ENCODE results near the gene ISLR.

Gene ISLR

DNA sequence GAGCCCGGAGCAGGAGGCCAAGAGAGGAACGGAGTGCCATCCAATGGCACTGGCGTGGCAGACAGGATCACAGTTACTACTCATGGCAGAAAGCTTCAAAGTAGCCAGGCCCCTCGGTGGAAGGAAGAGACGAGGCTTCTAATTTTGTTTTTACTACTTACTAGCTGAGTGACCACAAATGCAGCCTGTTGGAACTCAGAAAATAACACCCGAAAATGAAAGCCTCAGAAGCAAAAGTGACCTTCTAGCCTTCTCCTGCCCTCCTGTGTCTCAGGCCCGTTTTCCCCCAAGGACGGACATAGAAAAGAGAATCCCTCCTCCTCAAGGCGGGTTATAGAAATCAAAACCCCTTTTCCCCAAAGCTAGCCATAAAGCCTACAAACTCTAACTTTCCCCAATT lies 39.0 kb downstream of the ISLR start:
- no peak for DNase-seq (ENCODE audit: low read depth in 2 of 2)

- DNase-seq (ENCODE audit: low read depth in 2 of 2) = no peak
Observed at GRCh38 chr15:74213858-74214284, 40.4 kb downstream of the ISLR start.

DNA sequence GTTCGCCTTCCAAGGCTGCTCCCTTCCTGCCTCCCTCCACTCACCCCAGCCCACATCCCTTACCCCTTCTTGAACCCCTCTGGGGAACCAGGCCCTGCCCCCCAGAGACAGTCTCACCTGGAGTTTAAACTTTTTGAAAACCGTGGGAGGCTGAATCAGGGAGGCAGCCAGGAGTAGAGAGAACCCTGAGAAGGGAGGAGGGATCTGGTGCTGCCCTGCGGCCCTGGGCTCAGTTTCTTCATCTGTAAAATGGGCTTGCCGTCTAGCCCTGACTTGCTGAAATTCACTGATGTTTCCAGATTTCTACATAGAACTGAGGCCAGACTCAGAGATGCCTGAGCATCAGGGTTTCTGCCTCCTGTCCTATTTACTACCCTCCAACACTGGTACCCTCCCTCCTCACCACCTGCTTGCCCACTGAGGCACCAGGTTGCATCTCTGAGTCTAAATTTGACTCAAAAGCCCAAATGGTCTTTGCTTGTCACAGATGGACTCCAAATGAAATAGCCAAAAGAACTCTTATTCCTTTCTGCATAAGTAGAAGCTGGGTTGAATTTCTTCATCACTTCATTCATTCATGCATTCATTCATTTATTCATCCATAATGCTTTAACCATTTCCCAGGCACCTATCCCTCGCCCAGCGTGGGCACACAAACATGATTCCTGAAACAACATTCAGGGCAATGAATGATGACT lies 41.0 kb downstream of the ISLR start:
- no peak for DNase-seq (ENCODE audit: low read depth in 2 of 2)

DNA sequence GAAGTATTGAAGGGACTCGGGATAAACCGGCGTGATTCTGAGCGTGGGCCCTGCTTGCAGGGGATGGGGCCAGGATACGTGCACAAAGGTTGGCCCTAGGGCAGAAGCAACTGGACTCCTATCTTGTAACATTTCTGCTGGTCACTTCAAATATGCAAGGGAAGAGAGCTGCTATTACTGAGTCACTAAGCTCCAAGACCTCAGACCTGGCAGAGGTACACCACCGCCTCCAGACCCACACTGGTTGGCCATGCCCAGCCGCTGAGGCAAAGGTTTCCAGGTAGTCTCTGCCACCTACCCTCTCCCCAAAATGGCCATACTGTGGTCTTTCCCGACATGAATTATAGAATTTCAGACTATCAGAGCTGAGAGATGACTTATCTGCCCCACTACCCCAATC lies 42.4 kb downstream of the ISLR start:
- no peak for DNase-seq (ENCODE audit: low read depth in 2 of 2)

DNA sequence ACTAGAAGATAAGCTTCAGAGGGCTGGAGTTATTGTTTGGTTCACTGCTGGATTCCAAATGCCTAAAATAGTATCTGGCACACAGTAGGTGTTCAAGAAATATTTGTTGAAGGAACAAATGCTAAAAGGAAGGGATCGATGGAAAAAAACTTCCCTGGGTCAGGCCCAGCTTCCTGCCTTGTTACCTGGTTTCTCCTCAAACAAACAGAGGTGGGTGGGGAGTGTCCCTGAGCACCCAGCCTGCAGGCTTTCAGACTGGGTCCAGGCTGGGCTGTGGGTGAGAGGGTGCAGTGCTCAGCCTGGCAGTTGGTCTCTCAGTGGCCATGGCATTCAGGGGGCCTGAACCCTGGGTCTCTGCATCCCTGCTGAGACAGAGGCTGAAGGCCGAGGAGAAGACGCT lies 43.4 kb downstream of the ISLR start:
- DNase-seq (ENCODE audit: low read depth in 2 of 2) = no peak

- DNase-seq (ENCODE audit: low read depth in 2 of 2) = no peak
Observed at GRCh38 chr15:74217907-74218885, 44.7 kb downstream of the ISLR start.

DNA sequence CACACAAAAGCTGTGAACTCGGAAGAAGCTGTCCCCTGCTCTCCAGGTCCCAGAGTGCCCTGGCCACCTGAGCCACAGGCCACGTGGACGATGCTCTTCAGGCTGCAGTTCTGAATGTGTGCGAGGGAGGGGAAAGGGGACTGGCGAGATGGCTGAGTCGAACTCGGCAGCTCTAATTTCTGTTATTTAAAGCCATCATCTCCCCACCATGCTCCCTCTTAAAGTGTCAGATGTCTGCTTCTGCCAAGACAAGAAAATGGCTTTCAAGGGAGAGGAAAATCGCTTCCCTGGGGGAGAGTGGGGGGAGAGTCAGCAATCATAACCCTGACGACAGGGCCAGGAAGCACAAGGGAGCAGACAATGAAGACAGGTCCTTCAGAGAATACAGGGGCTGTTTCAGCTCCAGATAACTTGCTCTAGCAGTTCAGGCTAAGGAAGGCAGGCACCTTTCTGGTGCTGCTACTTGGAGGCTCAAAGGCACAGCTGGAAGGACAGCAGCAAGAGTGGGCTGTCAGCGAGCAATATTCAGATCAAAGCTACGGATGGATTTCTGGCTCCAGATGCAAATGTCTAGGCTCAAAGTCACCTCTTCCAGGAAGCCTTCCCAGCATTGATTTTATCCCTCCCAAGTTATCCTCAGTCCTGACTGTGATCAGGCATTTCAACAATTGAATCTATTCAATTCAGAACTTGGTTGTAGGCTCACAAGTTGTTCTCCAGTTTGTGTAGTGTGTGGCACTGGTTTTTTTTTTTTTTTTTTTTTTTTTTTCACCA lies 47.2 kb downstream of the ISLR start:
- DNase-seq (ENCODE audit: low read depth in 2 of 2) = no peak

- DNase-seq (ENCODE audit: low read depth in 2 of 2) = no peak
Observed at GRCh38 chr15:74221399-74222239, 48.1 kb downstream of the ISLR start.

GRCh38 chr15:74222240-74223119 lies 49.0 kb downstream of the ISLR start:
- no peak for DNase-seq (ENCODE audit: low read depth in 2 of 2)

GRCh38 chr15:74225928-74226327 lies 52.4 kb downstream of the ISLR start:
- no peak for DNase-seq (ENCODE audit: low read depth in 2 of 2)
